GM18951 (cell line): ENCODE data around the gene ADAD2.

Source experiments
- POLR2A ChIP-seq: IDR thresholded peaks from 4 replicates; pipeline ENCODE4 v1.6.1; 2011; ENCODE audit warnings: mild to moderate bottlenecking; ENCODE audit not compliant: insufficient read length, insufficient read depth; ENCODE audit errors: extremely low read depth
- in situ Hi-C: fragments of 300-500 bp; cut with MboI; formaldehyde crosslinking; loops from one replicate; pipeline ENCODE4 v1.12.0; 2022; ENCODE audit warnings: low sequenced_read_pairs, mixed read lengths, inconsistent platforms; ENCODE audit not compliant: unreplicated experiment

ADAD2 gene

GRCh38 chr16:84229471-84229870 lies 38.5 kb downstream of the ADAD2 start:
- in situ Hi-C loops: no loop called here
- no peak for TF ChIP-seq POLR2A

- no peak for TF ChIP-seq POLR2A
- in situ Hi-C loops: no loop called here
Observed at GRCh38 chr16:84232060-84232459, 41.1 kb downstream of the ADAD2 start.

DNA sequence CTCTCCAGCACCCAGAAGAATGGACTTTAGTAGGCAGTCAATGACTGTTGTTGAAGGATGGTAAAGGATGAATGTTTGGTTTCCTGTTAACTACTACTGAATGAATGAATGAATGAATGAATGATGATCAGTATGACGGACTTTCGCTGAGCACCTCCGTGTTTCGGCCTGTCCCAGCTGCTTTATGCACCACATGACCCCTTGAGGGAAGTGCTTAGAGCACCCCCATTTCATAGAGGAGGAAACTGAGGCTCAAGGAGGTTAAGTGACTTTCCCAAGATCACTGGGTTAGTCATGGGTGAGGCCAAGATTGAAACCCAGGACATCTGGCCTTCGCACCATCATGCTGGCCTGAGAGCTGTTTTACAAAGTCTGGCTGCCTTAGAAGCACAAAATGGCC lies 42.0 kb downstream of the ADAD2 start:
- in situ Hi-C loops: no loop called here
- TF ChIP-seq POLR2A: no peak

- in situ Hi-C loops: no loop called here
- no peak for TF ChIP-seq POLR2A
Observed at GRCh38 chr16:84233748-84234147, 42.8 kb downstream of the ADAD2 start.

GRCh38 chr16:84234321-84235241 lies 43.6 kb downstream of the ADAD2 start:
- TF ChIP-seq POLR2A: no peak
- in situ Hi-C loops: no loop called here

- no peak for TF ChIP-seq POLR2A
- in situ Hi-C loops: no loop called here
Observed at GRCh38 chr16:84236671-84237070, 45.7 kb downstream of the ADAD2 start.

DNA sequence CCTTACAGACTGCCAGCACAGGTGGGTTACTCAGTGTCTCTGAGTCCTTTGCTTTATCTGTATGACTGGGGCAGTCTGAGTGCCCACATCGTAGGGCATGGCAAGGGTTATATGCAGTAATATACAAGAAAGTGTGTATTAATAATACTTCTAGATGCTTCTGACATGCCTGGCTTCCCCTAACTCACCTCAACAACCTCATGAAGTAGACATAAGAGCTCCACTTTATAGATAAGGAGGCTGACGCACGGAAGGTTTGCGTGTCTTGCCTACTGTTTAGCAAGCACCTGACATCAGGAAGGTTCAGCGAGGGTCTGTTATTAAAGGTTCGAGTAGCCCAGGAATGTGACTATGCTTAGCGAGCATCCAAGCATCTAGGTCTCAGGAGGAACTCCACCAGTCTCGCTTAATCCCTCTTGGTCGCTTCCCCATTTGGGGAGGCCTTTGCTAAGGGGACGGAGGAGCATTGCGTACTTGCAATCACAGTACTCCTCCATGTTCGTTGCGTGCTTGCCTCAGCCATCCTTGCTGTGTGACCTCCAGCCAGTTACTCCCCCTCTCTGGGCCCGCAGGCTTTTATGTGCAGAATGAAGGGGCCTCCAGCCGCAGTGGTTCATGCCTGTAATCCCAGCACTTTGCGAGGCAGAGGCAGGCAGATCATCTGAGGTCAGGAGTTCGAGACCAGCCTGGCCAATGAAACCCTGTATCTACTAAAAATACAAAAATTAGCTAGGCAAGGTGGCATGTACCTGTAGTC lies 47.2 kb downstream of the ADAD2 start:
- no peak for TF ChIP-seq POLR2A
- in situ Hi-C loops: no loop called here

GRCh38 chr16:84239141-84239769 lies 48.3 kb downstream of the ADAD2 start:
- no peak for TF ChIP-seq POLR2A

GRCh38 chr16:84239909-84240308 lies 49.0 kb downstream of the ADAD2 start, which contains the start of gene KCNG4:
TSS of gene KCNG4 (minus strand) at chr16:84240012. CDS start at chr16:84237485, 2,527 bp downstream.
- in situ Hi-C loops: no loop called here
- TF ChIP-seq POLR2A: no peak

More at GRCh38 chr16:84239141-84239769, 48.3 kb downstream of the ADAD2 start:
- in situ Hi-C loops: no loop called here

GRCh38 chr16:84240455-84240854 lies 49.5 kb downstream of the ADAD2 start:
- in situ Hi-C loops: no loop called here
- TF ChIP-seq POLR2A: no peak

DNA sequence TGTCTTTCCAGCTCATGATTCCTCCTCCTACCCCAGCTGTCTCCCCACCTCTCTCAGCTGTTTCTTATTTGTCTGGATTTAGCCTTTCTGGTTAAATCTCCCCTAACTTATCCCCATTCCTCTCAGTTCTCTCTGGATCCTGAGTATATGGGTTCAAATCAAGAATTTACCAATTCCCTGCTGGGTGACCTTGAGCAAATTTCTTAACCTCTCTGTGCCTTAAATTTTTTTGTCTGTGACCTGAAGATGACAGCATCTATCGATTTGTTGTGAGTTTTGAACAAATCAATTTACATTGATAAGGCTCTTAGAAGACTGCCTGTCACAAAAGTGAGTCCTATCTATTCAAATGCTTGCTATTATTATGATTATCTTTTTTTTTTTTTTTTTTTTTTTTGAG lies 50.8 kb downstream of the ADAD2 start:
- in situ Hi-C loops: no loop called here
- TF ChIP-seq POLR2A: no peak

- no peak for TF ChIP-seq POLR2A
- in situ Hi-C loops: no loop called here
Observed at GRCh38 chr16:84242839-84243238, 51.9 kb downstream of the ADAD2 start.

DNA sequence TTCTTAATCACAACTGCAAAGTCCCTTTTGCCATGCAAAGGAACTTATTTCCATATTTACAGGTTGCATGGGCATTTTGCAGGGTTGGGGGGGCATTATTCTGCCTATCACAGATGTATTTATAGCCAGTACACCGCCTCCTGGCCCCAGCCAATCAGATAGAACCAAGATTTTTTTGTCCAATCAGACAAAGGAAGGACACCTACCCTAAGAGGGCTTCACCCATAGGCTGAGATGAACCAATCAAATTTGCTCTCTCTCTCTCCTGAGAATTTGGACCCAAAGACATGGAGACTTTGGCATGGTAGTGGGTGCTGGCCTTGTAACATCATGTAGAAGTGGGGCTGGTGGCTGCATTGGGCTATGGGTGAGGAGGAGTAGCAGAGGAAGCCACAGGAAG lies 52.8 kb downstream of the ADAD2 start:
- in situ Hi-C loops: no loop called here

More for the DNA sequence above, 52.8 kb downstream of the ADAD2 start:
- TF ChIP-seq POLR2A: no peak
